Measurements from ENCODE around the gene ZMAT5. TPM values are rescaled to one million over a fixed set of nuclear protein-coding genes. Genes with fewer than 3 reads are reported as not detected.

The ZMAT5 gene
- total RNA-seq, 1 experiment from 2014 or later, result 16.0 TPM

- DNase-seq (ENCODE audit: low read depth, low spot score), result no peak
- Histone ChIP-seq H3K4me1 (ENCODE audit: control insufficient read depth in 1 of 2, insufficient read depth in 2 of 2, low read length in 2 of 2) (peaks cover 0 to 6% of the 10 kb centered on the region in 2 experiments; a peak in 2 of 4 replicates), H3K9me3 (ENCODE audit: control insufficient read depth in 1 of 2, insufficient read depth in 1 of 2, low read depth in 1 of 2, low read length in 2 of 2) (no peaks in the 10 kb centered on the region), H3K4me3 (replicated peaks in 1 of 2; ENCODE audit: low read depth in 1 of 2, low read length in 2 of 2) (no peak overlapping the region), H3K9me2 (ENCODE audit: insufficient read depth) (no peaks in the 10 kb centered on the region), H3K9ac (ENCODE audit: low read length) (no peak overlapping the region), H4K20me1 (ENCODE audit: insufficient read depth) (no peaks in the 10 kb centered on the region), H3K36me3 (ENCODE audit: control insufficient read depth in 1 of 2, insufficient read depth in 2 of 2, low read length in 2 of 2) (no peaks in the 10 kb centered on the region), H2AFZ (ENCODE audit: low read depth, low read length, poor library complexity, severe bottlenecking) (no peak overlapping the region), H3K27me3 (ENCODE audit: insufficient read depth, low read length) (no peaks in the 10 kb centered on the region), H3K27ac (ENCODE audit: low read depth, low read length) (no peak overlapping the region), H3K4me2 (ENCODE audit: low read length) (no peak overlapping the region), H3K79me2 (ENCODE audit: insufficient read depth, low read length) (no peaks in the 10 kb centered on the region)
- intact Hi-C loops (cut with micrococcal nuclease), result no loop called here
- TF ChIP-seq SIN3A (IDR thresholded peaks at IDR 0.05; ENCODE audit: low read depth) (no peak), YY1 (IDR thresholded peaks at IDR 0.05; ENCODE audit: extremely low read depth, insufficient replicate concordance, low read depth, low read length) (no peak), ZBTB33 (IDR thresholded peaks at IDR 0.05; ENCODE audit: extremely low read depth, insufficient replicate concordance, low read length) (no peak), POLR2AphosphoS5 (IDR thresholded peaks at IDR 0.05; ENCODE audit: low read depth, low read length) (no peak), SRF (IDR thresholded peaks at IDR 0.05; ENCODE audit: low read depth) (no peak), RAD21 (IDR thresholded peaks at IDR 0.05; ENCODE audit: low read depth) (no peak), EZH2 (IDR thresholded peaks at IDR 0.05) (no peak), ELF1 (IDR thresholded peaks at IDR 0.05; ENCODE audit: borderline replicate concordance, low read depth) (no peak), TCF7L2 (IDR thresholded peaks at IDR 0.05; ENCODE audit: borderline replicate concordance, extremely low read depth, insufficient read depth, insufficient read length) (no peak), EGR1 (IDR thresholded peaks at IDR 0.05; ENCODE audit: low read depth) (no peak)
- no TSS peak for BruUV-seq (replicated peaks)
- POLR2A ChIA-PET, result no interaction called here
- CTCF ChIA-PET, result no interaction called here
- RAD21 ChIA-PET (ENCODE audit: low non-redundant PET in 1 of 2, low total read pairs in 2 of 2, uncharacterized antibody in 2 of 2, unreplicated experiment in 2 of 2), result no interaction called here
- no peak for ATAC-seq
Measured at GRCh38 chr22:29729161-29729560, 37.6 kb downstream of the ZMAT5 start.
